SK-N-SH (cell line): ENCODE measurements around the gene PTTG1IP. TPM values are rescaled to one million over a fixed set of nuclear protein-coding genes. Genes with fewer than 3 reads are reported as not detected.
A peak's percentile ranks its signal among the peaks of the same experiment; 100 is the strongest.

Source experiments
- CTCF ChIA-PET: fragments of 300-600, 350-600 bp; formaldehyde crosslinking; extraction: SDS; loops from one replicate; lab custom pipeline; 2021; lab: Yijun Ruan, JAX
- POLR2A ChIA-PET: fragments of 350-600 bp; sonication (Branson Sonifier 250); formaldehyde crosslinking; extraction: SDS; loops from one replicate; lab custom pipeline; 2020; ENCODE audit warnings: antibody characterized with exemption, inconsistent platforms; lab: Yijun Ruan, JAX
- DNase-seq: peaks from one replicate; pipeline ENCODE4 v3.0.0; 2012
- H2AFZ ChIP-seq: fragments of 200-600 bp; sonication (generic); 2 replicates; pipeline ENCODE4 v1.8.1; 2016; ENCODE audit warnings: antibody characterized with exemption, mild to moderate bottlenecking, low read depth
- H3F3A ChIP-seq: fragments of 200-600 bp; sonication (generic); replicated peaks from 2 replicates; pipeline ENCODE3; 2016; ENCODE audit warnings: antibody characterized with exemption, mild to moderate bottlenecking; ENCODE audit not compliant: insufficient read depth
- H3K27ac ChIP-seq, 2 experiments: fragments of 200-500 bp in 1 of 2; fragments of 200-600 bp in 1 of 2; sonication (Bioruptor generic) in 1 of 2; sonication (generic), shearing (Covaris generic) in 1 of 2; 2 replicates each; pipeline versions ENCODE4 v1.5.1 to v1.6.1; 2014 to 2016; ENCODE audit warnings: low read depth in 2 of 2, inconsistent platforms in 1 of 2, low read length in 1 of 2, mild to moderate bottlenecking in 1 of 2, mixed read lengths in 1 of 2
- H3K27me3 ChIP-seq: fragments of 200-600 bp; sonication (generic), shearing (Covaris generic); 2 replicates; pipeline ENCODE4 v1.6.1; 2016; ENCODE audit warnings: mixed run types; ENCODE audit not compliant: insufficient read depth
- H3K36me3 ChIP-seq, 2 experiments: fragments of 200-500 bp in 1 of 2; fragments of 200-600 bp in 1 of 2; sonication (Bioruptor generic) in 1 of 2; sonication (generic) in 1 of 2; replicated peaks in 1 of 2; 2 replicates each; pipeline versions ENCODE3 to v1.5.1; 2014 to 2016; ENCODE audit warnings: low read length in 1 of 2, mild to moderate bottlenecking in 1 of 2; ENCODE audit not compliant: insufficient read depth in 2 of 2, control insufficient read depth in 1 of 2
- H3K4me1 ChIP-seq, 2 experiments: fragments of 200-500 bp in 1 of 2; fragments of 200-600 bp in 1 of 2; sonication (Bioruptor generic) in 1 of 2; sonication (generic), shearing (Covaris generic) in 1 of 2; 2 replicates each; pipeline versions ENCODE4 v1.5.1 to v1.6.1; 2014 to 2016; ENCODE audit warnings: low read depth in 1 of 2, low read length in 1 of 2, mixed run types in 1 of 2; ENCODE audit not compliant: insufficient read depth in 2 of 2, control insufficient read depth in 1 of 2
- H3K4me2 ChIP-seq: fragments of 200-600 bp; sonication (generic), shearing (Covaris generic); 2 replicates; pipeline ENCODE4 v1.6.1; 2017; ENCODE audit warnings: mixed run types
- H3K4me3 ChIP-seq, 2 experiments: fragments of 200-500 bp in 1 of 2; fragments of 200-600 bp in 1 of 2; sonication (Bioruptor generic) in 1 of 2; sonication (generic), shearing (Covaris generic) in 1 of 2; 2 replicates each; pipeline versions ENCODE4 v1.5.1 to v1.8.1; 2014 to 2016; ENCODE audit warnings: low read depth in 2 of 2, inconsistent platforms in 1 of 2, low read length in 1 of 2, mild to moderate bottlenecking in 1 of 2, mixed read lengths in 1 of 2, moderate library complexity in 1 of 2
- H3K79me2 ChIP-seq: fragments of 200-600 bp; sonication (generic); 2 replicates; pipeline ENCODE4 v1.8.1; 2017; ENCODE audit warnings: mild to moderate bottlenecking; ENCODE audit not compliant: insufficient read depth
- H3K9ac ChIP-seq: fragments of 200-600 bp; sonication (generic); 2 replicates; pipeline ENCODE4 v1.6.1; 2017; ENCODE audit warnings: mixed run types
- H3K9me2 ChIP-seq: fragments of 200-600 bp; sonication (generic); 2 replicates; pipeline ENCODE4 v1.6.1; 2017; ENCODE audit warnings: mixed run types
- H3K9me3 ChIP-seq: fragments of 200-600 bp; sonication (generic); 2 replicates; pipeline ENCODE4 v1.6.1; 2017; ENCODE audit warnings: mixed run types, mild to moderate bottlenecking, moderate library complexity
- H4K20me1 ChIP-seq: fragments of 200-600 bp; sonication (generic); 2 replicates; pipeline ENCODE4 v1.6.1; 2017; ENCODE audit warnings: mild to moderate bottlenecking, mixed run types; ENCODE audit not compliant: insufficient read depth
- CHD2 ChIP-seq: fragments of 150-350 bp; IDR thresholded peaks from 2 replicates; pipeline ENCODE4 v1.6.1; 2018; ENCODE audit warnings: low read length; ENCODE audit not compliant: partially characterized antibody
- CTCF ChIP-seq: fragments of 200-600 bp; sonication (generic); IDR thresholded peaks from 2 replicates; pipeline ENCODE4 v1.6.1; 2017; ENCODE audit warnings: antibody characterized with exemption, mild to moderate bottlenecking, moderate library complexity
- ELF1 ChIP-seq: IDR thresholded peaks from 2 replicates; pipeline ENCODE4 v1.4.0; 2012
- EP300 ChIP-seq, 2 experiments: IDR thresholded peaks; 2 replicates each; pipeline versions ENCODE4 v1.4.0 to v1.6.1; 2012; ENCODE audit warnings: borderline replicate concordance in 1 of 2, low read depth in 1 of 2, low read length in 1 of 2
- EZH2phosphoT487 ChIP-seq: fragments of 200-600 bp; sonication (generic); IDR thresholded peaks from 2 replicates; pipeline ENCODE4 v1.6.1; 2017; ENCODE audit warnings: low read depth, mixed run types, mild to moderate bottlenecking, antibody characterized with exemption, moderate library complexity, borderline replicate concordance
- FOSL2 ChIP-seq: IDR thresholded peaks from 2 replicates; pipeline ENCODE4 v1.4.0; 2012; ENCODE audit warnings: low read depth, mild to moderate bottlenecking, moderate library complexity, borderline replicate concordance
- FOXJ3 ChIP-seq: sonication (generic); formaldehyde crosslinking; IDR thresholded peaks from 2 replicates; pipeline ENCODE4 v1.5.1; 2020; ENCODE audit warnings: mild to moderate bottlenecking, missing genetic modification reagents
- GATA2 ChIP-seq: sonication (generic); formaldehyde crosslinking; IDR thresholded peaks from 2 replicates; pipeline ENCODE4 v1.5.0; 2020; ENCODE audit warnings: mild to moderate bottlenecking, missing genetic modification reagents
- MAX ChIP-seq: IDR thresholded peaks from 2 replicates; pipeline ENCODE4 v1.4.0; 2012; ENCODE audit warnings: low read depth
- MEF2A ChIP-seq: IDR thresholded peaks from 2 replicates; pipeline ENCODE4 v1.4.0; 2012; ENCODE audit warnings: low read depth, borderline replicate concordance
- MXI1 ChIP-seq: IDR thresholded peaks from 2 replicates; pipeline ENCODE4 v1.6.1; 2012; ENCODE audit warnings: mild to moderate bottlenecking, low read depth, low read length, improper control_type of control experiment
- NRF1 ChIP-seq: IDR thresholded peaks from 2 replicates; pipeline ENCODE4 v1.6.1; 2012; ENCODE audit warnings: low read depth, mild to moderate bottlenecking, low read length
- POLR2AphosphoS5 ChIP-seq: IDR thresholded peaks from 2 replicates; pipeline ENCODE4 v1.6.1; 2012; ENCODE audit warnings: low read depth, low read length
- RAD21 ChIP-seq: IDR thresholded peaks from 2 replicates; pipeline ENCODE4 v1.6.1; 2012; ENCODE audit warnings: mild to moderate bottlenecking, low read length
- REST ChIP-seq: IDR thresholded peaks from 2 replicates; pipeline ENCODE4 v1.6.1; 2012; ENCODE audit warnings: mild to moderate bottlenecking, low read depth, low read length, moderate library complexity
- RFX5 ChIP-seq: IDR thresholded peaks from 2 replicates; pipeline ENCODE4 v1.6.1; 2012; ENCODE audit warnings: mild to moderate bottlenecking, improper control_type of control experiment, low read length
- SIN3A ChIP-seq: IDR thresholded peaks from 2 replicates; pipeline ENCODE4 v1.6.1; 2012; ENCODE audit warnings: low read depth, mild to moderate bottlenecking, low read length, moderate library complexity, borderline replicate concordance
- SMC3 ChIP-seq: IDR thresholded peaks from 2 replicates; pipeline ENCODE4 v1.6.1; 2012; ENCODE audit warnings: low read depth, low read length, improper control_type of control experiment
- TAF1 ChIP-seq: IDR thresholded peaks from 2 replicates; pipeline ENCODE4 v1.6.1; 2012; ENCODE audit warnings: low read depth, mild to moderate bottlenecking, low read length, moderate library complexity, borderline replicate concordance
- YY1 ChIP-seq: IDR thresholded peaks from 2 replicates; pipeline ENCODE4 v1.4.0; 2012; ENCODE audit warnings: low read depth, mild to moderate bottlenecking
- WGBS: methylation state at CpG from one replicate; pipeline ENCODE4 v1.1.6; 2017; ENCODE audit warnings: low lambda C conversion rate; 5-methylcytosine and 5-hydroxymethylcytosine counted together
- polyA plus RNA-seq, 3 experiments: library from polyadenylated mRNA; depleted of rRNA; stranded (reverse); fragments of >200 nt; gene quantifications; 2 replicates each; pipeline ENCODE4 v1.2.3, GENCODE V29; 2012

The PTTG1IP gene
- polyA plus RNA-seq, 1 of the 3 experiments (the other 2 are of a cell fraction) = 171 TPM

- peak; percentile 65 for TF ChIP-seq CTCF
- peak; percentile 53 for TF ChIP-seq SMC3
- no peak for TF ChIP-seq SIN3A
- TF ChIP-seq MEF2A = no peak
- no peak for TF ChIP-seq ELF1
- no peak for TF ChIP-seq TAF1
- no peak for TF ChIP-seq YY1
- peak; percentile 70 for TF ChIP-seq RAD21
- TF ChIP-seq MXI1 = no peak; the same call in 1 of the 2 replicates
- no peak for TF ChIP-seq MAX
- TF ChIP-seq EP300 (IDR thresholded peaks at IDR 0.05; ENCODE audit: borderline replicate concordance in 1 of 2, low read depth in 1 of 2, low read length in 1 of 2) = no peak
- TF ChIP-seq, all 33 proteins: peak for 3
Measured at GRCh38 chr21:44800103-44800502, 73.4 kb downstream of the PTTG1IP start (continued).

GRCh38 chr21:44799646-44800045, 73.8 kb downstream of the PTTG1IP start:
- CTCF ChIA-PET = interaction anchor here (0.6 to 6.2 kb wide), 32 partner anchors 8 to 422 kb away, joined by 3 to 54 read pairs (median 6); partner anchors contain the start of genes PTTG1IP, SLX9 and TSPEAR
- 90% methylated on average over 1 of the region's 1 CpG for WGBS
- TF ChIP-seq FOSL2 (no peak), EZH2phosphoT487 (no peak), SMC3 (no peak), FOXJ3 (CRISPR knock-in tag) (no peak), TAF1 (no peak), REST (no peak), POLR2AphosphoS5 (no peak), RFX5 (no peak), MEF2A (no peak), MAX (no peak), CHD2 (no peak), GATA2 (no peak), NRF1 (no peak)
- DNase-seq = no peak
- no peak overlapping the region for H3K27ac ChIP-seq
- peaks cover 53% of the 10 kb centered on the region for H4K20me1 ChIP-seq
- H3K4me3 ChIP-seq = peak overlapping the region in 1 of 2 experiments; percentile 97; a peak in 1 of 4 replicates
- H3K9ac ChIP-seq = no peak overlapping the region
- H3K4me1 ChIP-seq = peaks cover 0 to 23% of the 10 kb centered on the region in 2 experiments; a peak in 2 of 4 replicates
- POLR2A ChIA-PET = no interaction called here
- no peaks in the 10 kb centered on the region for H3K9me2 ChIP-seq
- peaks cover 72% of the 10 kb centered on the region for H3K79me2 ChIP-seq
- H3K27me3 ChIP-seq = no peaks in the 10 kb centered on the region
- peaks cover 11% of the 10 kb centered on the region for H3F3A ChIP-seq
- peak overlapping the region; percentile 81 for H3K4me2 ChIP-seq
- H2AFZ ChIP-seq = no peak overlapping the region
- peaks cover 30 to 37% of the 10 kb centered on the region in 2 experiments for H3K36me3 ChIP-seq
- H3K9me3 ChIP-seq = no peaks in the 10 kb centered on the region
